Common myeloid progenitor, CD34-positive (primary cell): Measurements from ENCODE around the gene EEF1A1.

Experiments
- CTCF ChIA-PET: fragments of 350-600 bp; sonication (Branson Sonifier 250); formaldehyde crosslinking; loops from one replicate; lab custom pipeline; 2021; ENCODE audit warnings: antibody characterized with exemption; lab: Charles Lee
- POLR2A ChIA-PET: fragments of 350-600 bp; sonication (Branson Sonifier 250); formaldehyde crosslinking; loops from one replicate; lab custom pipeline; 2021; ENCODE audit warnings: antibody characterized with exemption; lab: Charles Lee
- DNase-seq, 3 donors: peaks; one replicate each; pipeline versions ENCODE4 v3.0.0 to v3.0.0-alpha.2; 2013
- H3K27ac ChIP-seq, 2 experiments: 1 replicate in 1 of 2; 2 replicates in 1 of 2; pipeline ENCODE4 v1.7.0; 2013; ENCODE audit warnings: inconsistent platforms in 2 of 2, low read length in 2 of 2, mild to moderate bottlenecking in 2 of 2, low read depth in 1 of 2, moderate library complexity in 1 of 2; ENCODE audit not compliant: severe bottlenecking in 2 of 2, insufficient read depth in 1 of 2, poor library complexity in 1 of 2
- H3K27me3 ChIP-seq, 5 experiments: replicated peaks in 2 of 5; 1 replicate in 3 of 5; 2 replicates in 2 of 5; pipeline versions ENCODE4 v1.6.1 to v1.7.0; 2013; ENCODE audit warnings: low read length in 4 of 5, mild to moderate bottlenecking in 2 of 5, moderate library complexity in 2 of 5, inconsistent platforms in 1 of 5; ENCODE audit not compliant: insufficient read depth in 5 of 5, control insufficient read depth in 4 of 5
- H3K36me3 ChIP-seq, 4 experiments: 1 replicate in 2 of 4; 2 replicates in 2 of 4; pipeline versions ENCODE4 v1.6.1 to v1.7.0; 2013; ENCODE audit warnings: low read length in 3 of 4, control low read depth in 1 of 4, mild to moderate bottlenecking in 1 of 4; ENCODE audit not compliant: control insufficient read depth in 4 of 4, insufficient read depth in 4 of 4
- H3K4me1 ChIP-seq, 4 experiments: 1 replicate in 3 of 4; 2 replicates in 1 of 4; pipeline versions ENCODE4 v1.6.1 to v1.7.1; 2013; ENCODE audit warnings: low read length in 3 of 4, mild to moderate bottlenecking in 3 of 4, control low read depth in 1 of 4, inconsistent platforms in 1 of 4, moderate library complexity in 1 of 4; ENCODE audit not compliant: control insufficient read depth in 4 of 4, insufficient read depth in 4 of 4; ENCODE audit errors: control extremely low read depth in 1 of 4
- H3K4me3 ChIP-seq, 7 experiments: 1 replicate in 4 of 7; 2 replicates in 3 of 7; pipeline versions ENCODE4 v1.5.1 to v1.7.0; 2013; ENCODE audit warnings: mild to moderate bottlenecking in 7 of 7, low read length in 6 of 7, moderate library complexity in 6 of 7, inconsistent platforms in 2 of 7, low read depth in 2 of 7, control low read depth in 1 of 7; ENCODE audit not compliant: insufficient read depth in 4 of 7, control insufficient read depth in 1 of 7; ENCODE audit errors: extremely low read depth in 1 of 7
- H3K9me3 ChIP-seq, 5 experiments: 1 replicate in 4 of 5; 2 replicates in 1 of 5; pipeline versions ENCODE4 v1.6.1 to v1.7.1; 2013; ENCODE audit warnings: low read length in 4 of 5, mild to moderate bottlenecking in 2 of 5, inconsistent platforms in 1 of 5, low read depth in 1 of 5, moderate library complexity in 1 of 5; ENCODE audit not compliant: control insufficient read depth in 4 of 5, insufficient read depth in 2 of 5; ENCODE audit errors: control extremely low read depth in 1 of 5
- WGBS: methylation state at CpG from one replicate; pipeline ENCODE4 v1.1.5; 2013; ENCODE audit not compliant: insufficient coverage; 5-methylcytosine and 5-hydroxymethylcytosine counted together

EEF1A1 gene

DNA sequence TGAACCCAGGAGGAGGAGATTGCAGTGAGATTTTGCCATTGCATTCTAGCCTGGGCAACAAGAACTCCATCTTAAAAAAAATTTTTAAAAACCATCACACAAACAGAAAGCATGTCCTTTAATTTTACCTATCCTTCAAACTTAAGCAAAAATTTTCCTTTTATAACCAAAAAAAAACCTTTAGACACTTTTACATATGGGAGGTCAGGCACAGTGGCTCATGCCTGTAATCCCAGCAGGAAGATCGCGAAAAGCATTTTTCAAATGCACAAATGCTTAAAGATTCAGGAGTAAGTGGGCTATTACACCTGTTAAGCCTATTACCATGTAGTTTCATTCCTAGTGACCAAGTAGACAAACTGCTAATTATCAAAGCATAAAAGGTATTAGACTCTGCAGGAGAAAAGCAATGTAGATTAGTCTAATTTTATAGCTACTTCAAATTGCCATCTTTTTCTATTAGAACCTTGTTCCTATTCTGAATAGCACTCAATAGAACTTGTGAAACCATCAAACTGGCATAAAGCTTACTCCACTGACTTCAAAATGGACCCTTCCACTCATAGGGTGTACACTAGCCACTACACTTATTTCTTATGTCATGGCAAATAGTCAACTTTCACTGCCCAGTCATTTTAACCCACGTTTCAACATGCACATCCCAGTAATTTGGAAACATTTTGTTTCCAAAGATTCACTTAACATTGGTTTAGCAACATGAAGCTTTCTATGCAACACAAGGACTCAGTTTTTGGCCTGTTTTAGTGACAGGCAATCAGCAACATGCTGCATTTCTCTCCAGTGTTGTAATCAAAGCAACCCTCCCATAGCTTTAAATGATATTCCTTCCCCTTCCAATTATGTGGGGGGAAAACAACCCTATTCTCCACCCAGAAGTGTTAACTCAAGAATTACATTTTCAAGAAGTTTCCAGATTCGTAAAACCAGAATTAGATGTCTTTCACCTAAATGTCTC lies 4.0 kb downstream of the EEF1A1 start:
- no peak overlapping the region for H3K27ac ChIP-seq
- peaks cover 10 to 31% (median 22%) of the 10 kb centered on the region in 4 experiments for H3K4me1 ChIP-seq
- no peaks in the 10 kb centered on the region for H3K9me3 ChIP-seq
- H3K36me3 ChIP-seq: peaks cover 22 to 53% (median 45%) of the 10 kb centered on the region in 4 experiments
- WGBS: 65% methylated on average over 2 of the region's 4 CpGs
- ChIA-PET CTCF (interaction anchor here (1.0 to 7.0 kb wide), 4 partner anchors 25 to 216 kb away, joined by 3 to 60 read pairs (median 3); no protein-coding TSS in a partner anchor), POLR2A (interaction anchor here (0.5 to 1.2 kb wide), 2 partner anchors 103 to 136 kb away, joined by 3 to 4 read pairs; no protein-coding TSS in a partner anchor)
- DNase-seq: peak in 2 of 3 donors; percentile 21 to 28
- no peaks in the 10 kb centered on the region for H3K27me3 ChIP-seq
- peak overlapping the region in 3 of 7 experiments; percentile 14 to 44 (median 43) for H3K4me3 ChIP-seq

GRCh38 chr6:73515204-73515655 lies 5.6 kb downstream of the EEF1A1 start:
- peak in 1 of 3 donors; percentile 31 for DNase-seq
- POLR2A ChIA-PET: interaction anchor here (0.8 to 1.1 kb wide), 3 partner anchors 63 to 96 kb away, joined by 3 read pairs; partner anchors contain the start of gene CGAS
- Histone ChIP-seq H3K36me3 (peaks cover 24 to 53% (median 43%) of the 10 kb centered on the region in 4 experiments), H3K4me3 (no peak overlapping the region), H3K4me1 (peaks cover 10 to 30% (median 21%) of the 10 kb centered on the region in 4 experiments), H3K9me3 (no peaks in the 10 kb centered on the region), H3K27me3 (no peaks in the 10 kb centered on the region), H3K27ac (no peak overlapping the region)
- CTCF ChIA-PET: interaction anchor here (0.6 to 6.3 kb wide), 13 partner anchors 9 to 138 kb away, joined by 3 to 85 read pairs (median 4); no protein-coding TSS in a partner anchor
- 86% methylated on average over 2 of the region's 4 CpGs for WGBS

DNA sequence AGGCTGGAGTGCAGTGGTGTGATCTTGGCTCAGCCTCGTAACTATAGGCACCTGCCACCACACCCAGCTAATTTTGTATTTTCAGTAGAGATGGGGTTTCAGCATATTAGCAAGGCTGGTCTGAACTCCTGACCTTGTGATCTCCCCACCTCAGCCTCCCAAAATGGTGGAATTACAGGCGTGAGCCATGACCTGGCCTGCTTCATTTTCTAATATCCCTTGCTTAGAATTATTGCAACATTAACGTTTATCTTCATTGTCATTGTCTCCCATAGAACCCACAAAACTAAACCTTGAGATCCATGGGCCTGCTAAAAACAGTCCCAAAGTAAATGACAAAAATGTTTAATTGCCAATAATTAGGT lies 6.1 kb downstream of the EEF1A1 start:
- peaks cover 10 to 30% (median 20%) of the 10 kb centered on the region in 4 experiments for H3K4me1 ChIP-seq
- CTCF ChIA-PET: interaction anchor here (0.8 to 6.3 kb wide), 9 partner anchors 9 to 138 kb away, joined by 3 to 85 read pairs (median 5); no protein-coding TSS in a partner anchor
- H3K9me3 ChIP-seq: no peaks in the 10 kb centered on the region
- H3K4me3 ChIP-seq: no peak overlapping the region
- H3K36me3 ChIP-seq: peaks cover 24 to 50% (median 39%) of the 10 kb centered on the region in 4 experiments
- peak in 2 of 3 donors; percentile 25 to 28 for DNase-seq
- POLR2A ChIA-PET: no interaction called here
- H3K27ac ChIP-seq: no peak overlapping the region
- H3K27me3 ChIP-seq: no peaks in the 10 kb centered on the region
- no CpG with 5 or more reads among the region's 3 CpGs for WGBS

DNA sequence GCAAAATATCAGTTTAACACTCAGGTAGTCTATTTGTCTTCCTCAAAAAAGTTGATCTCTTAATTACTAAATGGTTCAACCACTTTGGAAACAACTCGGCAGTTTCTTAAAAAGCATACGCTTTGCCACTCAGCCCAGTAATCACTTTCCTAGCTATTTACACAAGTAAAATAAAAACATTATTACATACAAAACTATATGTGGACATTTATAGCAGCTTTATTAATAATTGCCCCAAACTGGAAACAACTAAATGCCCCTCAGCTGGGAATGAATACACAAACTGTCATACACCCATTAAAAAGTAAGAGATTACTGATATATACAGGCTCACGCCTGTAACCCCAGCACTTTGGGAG lies 7.4 kb downstream of the EEF1A1 start:
- Histone ChIP-seq H3K4me3 (no peak overlapping the region), H3K27ac (no peak overlapping the region), H3K9me3 (no peaks in the 10 kb centered on the region), H3K4me1 (peaks cover 0 to 19% (median 9%) of the 10 kb centered on the region in 4 experiments), H3K36me3 (peaks cover 24 to 38% (median 29%) of the 10 kb centered on the region in 4 experiments), H3K27me3 (no peaks in the 10 kb centered on the region)
- WGBS: 89% methylated on average over 1 of the region's 3 CpGs
- CTCF ChIA-PET: interaction anchor here (1.0 to 6.3 kb wide), 10 partner anchors 12 to 140 kb away, joined by 3 to 85 read pairs (median 5); partner anchors contain the start of gene SLC17A5
- DNase-seq: no peak
- POLR2A ChIA-PET: no interaction called here

- ChIA-PET POLR2A (no interaction called here), CTCF (interaction anchor here (4.1 to 6.3 kb wide), 2 partner anchors 10 to 99 kb away, joined by 23 to 85 read pairs; no protein-coding TSS in a partner anchor)
- no peak for DNase-seq
- no peak overlapping the region for H3K27ac ChIP-seq
- WGBS: 96% methylated on average over 7 of the region's 7 CpGs
- H3K4me3 ChIP-seq: no peak overlapping the region
- no peaks in the 10 kb centered on the region for H3K27me3 ChIP-seq
- peaks cover 0 to 8% (median under 1%) of the 10 kb centered on the region in 4 experiments for H3K4me1 ChIP-seq
- H3K9me3 ChIP-seq: no peaks in the 10 kb centered on the region
- peaks cover 15 to 28% (median 18%) of the 10 kb centered on the region in 4 experiments for H3K36me3 ChIP-seq
Measured at GRCh38 chr6:73511796-73512195, 9.0 kb downstream of the EEF1A1 start.

- Histone ChIP-seq H3K4me3 (no peak overlapping the region), H3K9me3 (no peaks in the 10 kb centered on the region), H3K36me3 (peaks cover 0 to 10% (median 8%) of the 10 kb centered on the region in 4 experiments), H3K4me1 (no peaks in the 10 kb centered on the region), H3K27ac (no peak overlapping the region), H3K27me3 (no peaks in the 10 kb centered on the region)
- CTCF ChIA-PET: interaction anchor here (0.6 to 6.3 kb wide), 4 partner anchors 78 to 112 kb away, joined by 3 to 85 read pairs (median 4); no protein-coding TSS in a partner anchor
- POLR2A ChIA-PET: no interaction called here
- no peak for DNase-seq
- 100% methylated on average over 1 of the region's 1 CpG for WGBS
Measured at GRCh38 chr6:73509851-73510250, 11.0 kb downstream of the EEF1A1 start.
